Naive thymus-derived CD8-positive, alpha-beta T cell (primary cell): ENCODE data around the gene NWD2. TPM values are rescaled to one million over a fixed set of nuclear protein-coding genes. Genes with fewer than 3 reads are reported as not detected.
"Not testable (repeated sequence)": the region's sequence is repeated elsewhere in the genome, so short reads cannot be mapped to it uniquely, and the experiment has no call there.

Experiments used
- ATAC-seq, 2 donors: fragments of 150-1000 bp; cut with Tn5 transposase in 1 of 2; sonication (Bioruptor Pico), chemical (Tn5 transposase) in 1 of 2; 1 replicate in 1 of 2; 2 replicates in 1 of 2; pipeline ENCODE4 v1.10.0; 2021; ENCODE audit warnings: mild to moderate bottlenecking in 2 of 2, moderate library complexity in 2 of 2
- POLR2A ChIA-PET: fragments of 350-600 bp; sonication (Branson Sonifier 250); formaldehyde crosslinking; loops from one replicate; lab custom pipeline; 2021; ENCODE audit warnings: antibody characterized with exemption; lab: Charles Lee
- DNase-seq, 10 donors: peaks; one replicate each; pipeline versions ENCODE4 v3.0.0 to v3.0.0-alpha.2; 2020 to 2022
- H3K27ac Mint-ChIP-seq, 10 donors: one replicate each; pipeline ENCODE4 v1.8.0; 2020 to 2022; ENCODE audit warnings: mild to moderate bottlenecking in 10 of 10, mixed read lengths in 10 of 10, moderate library complexity in 4 of 10, inconsistent platforms in 1 of 10
- H3K27me3 Mint-ChIP-seq, 5 donors: one replicate each; pipeline ENCODE4 v1.8.0; 2021 to 2022; ENCODE audit warnings: mixed read lengths in 5 of 5
- H3K36me3 Mint-ChIP-seq, 3 donors: one replicate each; pipeline ENCODE4 v1.8.0; 2020 to 2022; ENCODE audit warnings: mixed read lengths in 3 of 3, mild to moderate bottlenecking in 2 of 3, inconsistent platforms in 1 of 3
- H3K4me1 Mint-ChIP-seq, 4 donors: one replicate each; pipeline ENCODE4 v1.8.0; 2021 to 2022; ENCODE audit warnings: mixed read lengths in 4 of 4
- H3K4me3 Mint-ChIP-seq, 10 donors: one replicate each; pipeline ENCODE4 v1.8.0; 2020 to 2022; ENCODE audit warnings: mild to moderate bottlenecking in 10 of 10, mixed read lengths in 10 of 10, moderate library complexity in 6 of 10, inconsistent platforms in 1 of 10
- H3K9me3 Mint-ChIP-seq, 9 donors: one replicate each; pipeline ENCODE4 v1.8.0; 2020 to 2022; ENCODE audit warnings: mixed read lengths in 9 of 9, mild to moderate bottlenecking in 3 of 9, inconsistent platforms in 1 of 9, moderate library complexity in 1 of 9
- microRNA-seq: library from miRNA; unstranded; fragments of <30 nt; microRNA quantifications from one replicate; pipeline ENCODE4 v1.2.0, GENCODE V29; 2022; ENCODE audit warnings: borderline microRNAs expressed
- polyA plus RNA-seq, 3 donors: library from polyadenylated mRNA; unstranded; fragments of 300-500 nt; fragmentation: Illumina TruSeq; gene quantifications; one replicate each; pipeline ENCODE4 v1.2.3, GENCODE V29; 2021
- total RNA-seq, 8 experiments: library from RNA in 2 of 8; stranded (reverse) in 2 of 8; gene quantifications; one replicate each; pipeline ENCODE4 v1.2.3 and lab custom pipeline; 2021 to 2026

Gene NWD2
- total and polyA plus RNA-seq, 5 experiments from 2014 or later: not detected

DNA sequence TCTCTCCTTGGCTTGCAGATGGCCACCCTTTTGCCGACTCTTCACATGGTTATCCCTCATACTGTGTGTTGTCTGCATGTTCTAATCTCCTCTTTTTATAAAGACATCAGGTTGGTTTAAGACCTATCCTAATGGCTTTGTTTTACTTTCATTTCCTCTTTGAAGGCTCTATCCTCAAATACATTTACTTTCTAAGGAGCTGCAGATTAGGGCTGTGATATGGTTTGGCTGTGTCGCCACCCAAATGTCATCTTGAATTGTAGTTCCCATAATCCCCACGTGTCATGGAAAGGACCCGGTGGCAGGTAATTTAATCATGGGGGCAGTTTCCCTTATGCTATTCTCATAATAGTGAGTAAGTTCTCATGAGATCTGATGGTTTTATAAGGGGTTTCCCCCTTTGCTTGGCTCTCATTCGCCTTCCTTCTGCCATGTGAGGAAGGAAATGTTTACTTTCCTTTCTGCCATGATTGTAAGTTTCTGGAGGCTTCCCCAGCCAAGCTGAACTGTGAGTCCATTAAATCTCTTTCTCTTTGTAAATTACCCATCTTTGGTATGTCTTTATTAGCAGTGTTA is 237.1 kb downstream of the NWD2 start:
- H3K36me3 Mint-ChIP-seq: peaks cover 0 to 12% (median 0%) of the 10 kb centered on the region in 3 donors
- peaks cover 17 to 41% (median 26%) of the 10 kb centered on the region in 5 donors for H3K27me3 Mint-ChIP-seq
- no peak overlapping the region for H3K27ac Mint-ChIP-seq
- peaks cover 0 to 9% (median 2%) of the 10 kb centered on the region in 9 donors for H3K9me3 Mint-ChIP-seq
- POLR2A ChIA-PET: no interaction called here
- ATAC-seq (no peak), DNase-seq (no peak)
- H3K4me1 Mint-ChIP-seq: peaks cover 0 to 2% (median 0%) of the 10 kb centered on the region in 4 donors
- H3K4me3 Mint-ChIP-seq: no peak overlapping the region

DNA sequence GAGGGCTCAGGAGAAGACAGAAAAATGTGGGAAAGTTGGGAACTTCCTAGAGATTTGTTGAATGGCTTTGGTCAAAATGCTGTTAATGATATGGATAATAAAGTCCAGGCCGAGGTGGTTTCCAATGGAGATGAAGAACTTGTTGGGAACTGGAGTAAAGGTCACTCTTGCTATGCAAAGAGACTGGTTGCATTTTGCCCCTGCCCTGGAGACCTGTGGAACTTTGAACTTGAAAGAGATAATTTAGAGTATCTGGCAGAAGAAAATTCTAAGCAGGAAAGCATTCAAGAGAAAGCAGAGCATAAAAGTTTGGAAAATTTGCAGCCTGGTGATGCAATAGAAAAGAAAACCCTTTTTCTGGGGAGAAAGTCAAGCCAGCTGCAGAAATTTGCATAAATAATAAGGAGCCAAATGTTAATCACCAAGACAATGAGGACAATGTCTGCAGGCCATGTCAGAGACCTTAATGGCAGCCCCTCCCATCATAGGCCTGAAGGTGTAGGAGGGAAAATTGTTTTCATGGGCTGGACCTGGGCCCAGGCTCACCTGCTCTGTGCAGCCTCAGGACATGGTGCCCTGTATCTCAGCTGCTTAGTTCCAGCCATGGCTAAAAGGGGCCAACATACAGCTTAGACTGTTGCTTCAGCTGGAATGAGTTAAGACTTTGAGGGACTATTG is 237.8 kb downstream of the NWD2 start:
- Mint-ChIP-seq H3K9me3 (peaks cover 0 to 9% (median 2%) of the 10 kb centered on the region in 9 donors), H3K4me3 (no peak overlapping the region), H3K27me3 (peaks cover 14 to 33% (median 22%) of the 10 kb centered on the region in 5 donors), H3K36me3 (peaks cover 0 to 12% (median 0%) of the 10 kb centered on the region in 3 donors), H3K4me1 (peaks cover 0 to 2% (median 0%) of the 10 kb centered on the region in 4 donors), H3K27ac (no peak overlapping the region)
- no peak for ATAC-seq
- DNase-seq: no peak
- POLR2A ChIA-PET: no interaction called here

GRCh38 chr4:37483610-37484009 is 239.1 kb downstream of the NWD2 start:
- Mint-ChIP-seq H3K9me3 (peaks cover 0 to 9% (median 2%) of the 10 kb centered on the region in 9 donors), H3K27ac (no peak overlapping the region), H3K36me3 (peaks cover 0 to 12% (median 0%) of the 10 kb centered on the region in 3 donors), H3K4me3 (no peak overlapping the region), H3K27me3 (peaks cover 13 to 31% (median 22%) of the 10 kb centered on the region in 5 donors), H3K4me1 (peaks cover 0 to 2% (median 0%) of the 10 kb centered on the region in 4 donors)
- no peak for ATAC-seq
- POLR2A ChIA-PET: no interaction called here
- no peak for DNase-seq

GRCh38 chr4:37486166-37486565 is 241.6 kb downstream of the NWD2 start:
- no peak for DNase-seq
- Mint-ChIP-seq H3K4me3 (no peak overlapping the region), H3K27me3 (peaks cover 0 to 16% (median 7%) of the 10 kb centered on the region in 5 donors), H3K4me1 (no peaks in the 10 kb centered on the region), H3K9me3 (peaks cover 0 to 9% (median 2%) of the 10 kb centered on the region in 9 donors), H3K36me3 (peaks cover 0 to 12% (median 0%) of the 10 kb centered on the region in 3 donors), H3K27ac (no peak overlapping the region)
- no peak for ATAC-seq
- POLR2A ChIA-PET: no interaction called here

DNA sequence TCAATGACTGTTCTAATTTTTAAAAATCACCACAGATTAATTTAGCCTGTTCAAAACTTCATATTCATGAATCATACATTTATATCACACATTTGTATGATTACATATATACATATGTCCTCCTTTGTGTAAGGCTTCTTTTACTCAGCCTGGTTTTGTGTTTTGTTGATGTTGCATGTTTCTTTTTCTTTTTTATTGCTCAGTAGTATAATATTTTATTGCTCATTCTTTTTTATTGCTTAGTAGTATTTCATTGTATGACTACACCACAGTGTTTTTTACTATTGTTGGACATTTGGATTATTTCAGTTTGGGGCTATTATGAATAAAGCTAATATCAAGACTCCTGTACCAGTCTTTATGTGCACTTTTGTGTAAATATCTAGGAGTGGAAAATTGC is 243.1 kb downstream of the NWD2 start:
- POLR2A ChIA-PET: no interaction called here
- Mint-ChIP-seq H3K27ac (no peak overlapping the region), H3K4me1 (no peaks in the 10 kb centered on the region), H3K4me3 (no peak overlapping the region), H3K27me3 (peaks cover 2 to 9% (median 6%) of the 10 kb centered on the region in 5 donors), H3K36me3 (peaks cover 0 to 4% (median 0%) of the 10 kb centered on the region in 3 donors), H3K9me3 (peaks cover 0 to 2% (median 0%) of the 10 kb centered on the region in 9 donors)
- ATAC-seq (no peak), DNase-seq (no peak)

- Mint-ChIP-seq H3K36me3 (no peaks in the 10 kb centered on the region), H3K27ac (no peak overlapping the region), H3K4me3 (no peak overlapping the region), H3K27me3 (peaks cover 3 to 16% (median 11%) of the 10 kb centered on the region in 5 donors), H3K4me1 (no peaks in the 10 kb centered on the region), H3K9me3 (peaks cover 0 to 10% (median under 1%) of the 10 kb centered on the region in 9 donors)
- DNase-seq (no peak), ATAC-seq (no peak)
- POLR2A ChIA-PET: no interaction called here
Measured at GRCh38 chr4:37489697-37490096, 245.2 kb downstream of the NWD2 start.

DNA sequence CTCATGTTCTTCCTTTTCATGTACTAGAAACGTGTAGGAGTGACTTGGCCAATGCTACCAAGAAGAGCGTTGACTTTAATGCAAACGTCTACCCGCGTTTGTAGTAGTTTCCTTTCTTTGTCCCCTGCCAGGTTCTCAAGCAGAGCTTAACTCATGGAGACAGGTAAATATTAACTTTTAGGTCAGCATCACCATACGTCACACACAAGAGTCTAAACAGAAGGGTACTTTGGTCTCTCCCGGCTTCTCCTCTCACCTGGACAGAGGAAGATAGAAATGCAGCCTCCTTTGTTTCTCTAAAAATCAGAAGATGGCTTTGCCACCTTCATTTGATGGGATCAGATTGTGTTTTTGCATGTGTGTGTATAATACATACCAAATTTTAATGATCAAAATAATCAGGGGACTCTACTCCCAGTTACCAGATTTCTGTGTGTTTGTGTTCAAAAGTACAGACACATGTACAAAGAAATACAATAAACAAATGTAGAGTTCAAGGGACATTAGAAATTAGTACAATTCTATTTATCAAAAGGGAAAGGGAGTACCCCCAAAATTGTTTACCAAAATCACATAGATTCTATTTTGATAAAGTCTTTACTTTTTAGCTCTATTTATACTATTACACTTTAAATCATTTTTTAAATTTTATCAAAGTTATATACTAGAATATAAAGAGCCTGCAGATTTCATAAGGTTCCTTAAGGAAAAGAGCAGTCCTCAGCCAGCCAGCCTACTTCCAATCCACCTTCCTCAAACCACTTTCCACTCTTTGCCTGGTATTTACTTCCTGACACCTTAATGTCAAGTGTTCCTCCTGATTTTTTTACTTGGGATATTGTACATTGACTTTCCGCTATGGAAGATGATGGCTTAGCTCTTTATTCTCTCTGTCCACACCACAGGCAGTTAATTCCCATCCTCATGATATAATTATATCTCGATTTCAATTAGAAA is 246.1 kb downstream of the NWD2 start:
- peaks cover 0 to 17% (median 5%) of the 10 kb centered on the region in 9 donors for H3K9me3 Mint-ChIP-seq
- POLR2A ChIA-PET: no interaction called here
- DNase-seq (no peak), ATAC-seq (no peak)
- H3K4me1 Mint-ChIP-seq: no peaks in the 10 kb centered on the region
- H3K27ac Mint-ChIP-seq: no peak overlapping the region
- H3K4me3 Mint-ChIP-seq: no peak overlapping the region
- H3K36me3 Mint-ChIP-seq: peaks cover 0 to 3% (median 0%) of the 10 kb centered on the region in 3 donors
- H3K27me3 Mint-ChIP-seq: peaks cover 3 to 21% (median 13%) of the 10 kb centered on the region in 5 donors

DNA sequence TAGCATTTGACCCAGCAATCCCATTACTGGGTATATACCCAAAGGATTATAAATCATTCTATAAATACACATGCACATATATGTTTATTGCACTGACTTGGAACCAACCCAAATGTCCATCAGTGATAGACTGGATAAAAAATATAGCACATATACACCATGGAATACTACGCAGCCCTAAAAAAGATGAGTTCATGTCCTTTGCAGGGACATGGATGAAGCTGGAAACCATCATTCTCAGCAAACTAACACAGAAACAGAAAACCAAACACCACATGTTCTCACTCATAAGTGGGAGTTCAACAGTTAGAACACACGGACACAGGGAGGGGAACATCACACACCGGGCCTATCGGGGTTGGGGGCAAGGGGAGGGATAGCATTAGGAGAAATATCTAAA is 250.8 kb downstream of the NWD2 start:
- Mint-ChIP-seq H3K9me3 (peaks cover 0 to 63% (median 38%) of the 10 kb centered on the region in 9 donors), H3K36me3 (peaks cover 0 to 21% (median 0%) of the 10 kb centered on the region in 3 donors), H3K27me3 (peaks cover 5 to 21% (median 6%) of the 10 kb centered on the region in 5 donors)
- ATAC-seq, H3K4me1 Mint-ChIP-seq, DNase-seq, H3K27ac Mint-ChIP-seq, H3K4me3 Mint-ChIP-seq, POLR2A ChIA-PET: not testable (repeated sequence)

Small RNA genes lying within 50 kb of the gene (microRNA-seq; reads per million reads assigned to microRNA genes)
- gene MIR4801: not detected
